NCI-H82 (cell line): ENCODE results near the gene NCR2.

Experiments
- DNase-seq: peaks from one replicate; lab custom pipeline; 2025; lab: John Stamatoyannopoulos, UW

NCR2 gene

DNA sequence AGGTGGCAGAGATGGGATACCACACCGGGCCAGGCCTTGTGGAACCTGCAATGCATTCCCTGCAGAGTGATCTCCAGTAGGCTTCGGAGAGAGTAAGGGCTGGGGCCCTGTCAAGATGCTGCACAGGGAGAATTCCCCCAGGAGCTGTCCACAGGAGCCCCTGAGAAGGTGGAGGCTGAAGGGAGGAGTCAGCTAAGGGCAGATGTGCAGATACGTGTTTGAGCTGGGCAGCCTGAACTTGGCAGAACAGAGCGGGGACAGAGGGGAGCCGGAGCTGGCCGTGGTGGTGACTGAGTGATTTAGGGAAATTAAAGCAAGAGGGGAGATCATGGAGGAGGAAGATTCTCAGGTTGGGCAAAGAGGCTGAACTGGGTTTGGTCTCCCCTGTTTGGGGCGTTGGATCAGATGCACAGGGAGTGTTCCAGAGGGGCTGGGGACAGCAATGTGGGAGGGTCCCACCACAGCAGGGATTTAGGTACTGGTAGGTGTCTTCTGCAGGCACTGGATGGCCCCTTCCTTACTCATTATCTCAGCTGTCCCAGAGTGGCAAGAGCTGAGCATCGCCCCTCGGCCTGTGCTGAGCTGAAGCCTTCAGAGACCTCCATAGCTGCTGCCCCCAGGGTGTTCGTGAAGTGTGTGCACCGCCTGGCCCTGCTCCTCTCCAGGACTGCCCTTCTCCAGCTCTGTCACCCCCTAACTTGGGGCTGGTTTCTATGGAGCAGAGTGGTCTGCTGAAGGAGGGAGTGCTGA, 3.8 kb upstream of the NCR2 start:
- DNase-seq: no peak

GRCh38 chr6:41332241-41332640, 3.2 kb upstream of the NCR2 start:
- DNase-seq: no peak

DNA sequence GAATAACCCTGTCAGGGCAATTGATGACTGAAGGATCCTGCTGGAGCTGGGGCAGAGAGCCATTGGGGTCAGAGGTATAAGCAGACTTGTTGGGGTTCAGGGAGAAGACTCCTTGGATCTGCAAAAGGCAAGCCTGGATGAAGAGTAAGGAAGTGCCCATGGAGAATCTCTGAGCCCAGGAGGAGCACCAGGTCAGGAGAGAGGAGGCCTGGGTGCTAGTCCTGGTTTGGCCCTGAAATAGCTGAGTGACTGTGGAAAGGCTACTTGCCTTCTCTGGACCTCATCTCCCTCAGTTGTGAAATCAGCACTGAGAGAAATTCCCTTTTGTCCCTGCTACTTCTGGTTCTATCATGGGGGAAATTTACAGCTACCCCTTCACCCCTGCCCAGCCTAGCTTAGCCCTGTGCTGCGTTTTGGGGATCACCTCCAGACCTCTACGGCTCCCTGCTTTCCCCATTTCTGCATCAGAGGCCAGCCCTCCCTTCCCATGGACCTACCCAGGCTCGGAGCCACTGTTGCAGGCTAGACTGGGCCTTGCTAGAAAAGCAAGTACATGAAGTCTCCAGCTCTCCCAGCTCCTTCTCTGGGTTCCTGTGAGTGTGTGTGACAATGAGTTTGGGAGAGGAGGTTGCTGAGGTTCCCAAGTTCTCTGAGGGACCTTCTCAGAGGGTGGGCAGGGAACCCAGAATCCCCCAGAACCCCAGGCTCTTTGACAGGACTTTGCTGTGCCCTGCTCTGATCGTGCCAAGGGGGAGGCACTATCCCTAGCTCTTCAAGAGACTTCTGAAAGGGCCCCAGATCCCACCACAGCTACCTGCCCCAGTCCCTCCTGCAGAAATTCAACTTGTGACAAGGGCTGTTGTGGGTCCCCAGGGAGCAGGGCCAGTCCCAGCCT, 2.3 kb upstream of the NCR2 start:
- no peak for DNase-seq

DNA sequence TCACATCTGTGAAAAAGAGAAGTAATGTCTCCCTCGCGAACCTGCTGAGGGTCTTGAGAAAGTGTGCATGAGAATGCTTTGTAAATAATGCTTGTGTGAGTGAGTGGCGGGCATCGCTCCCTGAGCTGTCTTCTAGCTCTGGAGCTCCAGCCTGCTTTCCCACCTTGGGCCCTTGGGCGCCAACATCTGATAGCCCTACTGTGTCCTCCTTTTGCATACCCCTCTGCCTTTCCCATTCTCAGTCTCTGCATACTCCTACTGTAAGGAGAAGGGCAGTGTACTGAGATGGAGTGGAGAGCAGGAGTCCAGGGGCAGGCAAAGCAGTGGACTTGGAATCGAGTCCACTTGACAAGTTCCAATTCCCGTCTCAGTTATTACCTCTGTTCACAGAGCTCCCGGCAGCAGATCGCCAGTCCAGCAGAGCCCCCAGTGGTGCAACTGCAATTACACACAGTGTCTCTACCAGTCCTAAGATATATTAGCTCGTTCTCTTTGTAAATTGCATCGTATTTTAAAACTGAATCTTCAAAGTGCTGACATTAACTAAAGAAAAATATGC, 847 bp upstream of the NCR2 start:
- no peak for DNase-seq

DNA sequence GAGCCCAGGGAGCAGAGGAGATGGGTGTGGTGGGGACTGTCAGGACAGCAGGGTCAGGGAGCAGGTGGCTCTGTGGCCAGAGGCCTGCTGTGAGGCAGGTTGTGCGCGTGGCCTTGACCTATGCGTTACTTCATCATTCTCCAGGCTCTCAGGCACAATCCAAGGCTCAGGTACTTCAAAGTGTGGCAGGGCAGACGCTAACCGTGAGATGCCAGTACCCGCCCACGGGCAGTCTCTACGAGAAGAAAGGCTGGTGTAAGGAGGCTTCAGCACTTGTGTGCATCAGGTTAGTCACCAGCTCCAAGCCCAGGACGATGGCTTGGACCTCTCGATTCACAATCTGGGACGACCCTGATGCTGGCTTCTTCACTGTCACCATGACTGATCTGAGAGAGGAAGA, 535 bp downstream of the NCR2 start:
- DNase-seq: no peak

- no peak for DNase-seq
These were observed 1.4 kb downstream of the NCR2 start for GRCh38 chr6:41336824-41337223.

DNA sequence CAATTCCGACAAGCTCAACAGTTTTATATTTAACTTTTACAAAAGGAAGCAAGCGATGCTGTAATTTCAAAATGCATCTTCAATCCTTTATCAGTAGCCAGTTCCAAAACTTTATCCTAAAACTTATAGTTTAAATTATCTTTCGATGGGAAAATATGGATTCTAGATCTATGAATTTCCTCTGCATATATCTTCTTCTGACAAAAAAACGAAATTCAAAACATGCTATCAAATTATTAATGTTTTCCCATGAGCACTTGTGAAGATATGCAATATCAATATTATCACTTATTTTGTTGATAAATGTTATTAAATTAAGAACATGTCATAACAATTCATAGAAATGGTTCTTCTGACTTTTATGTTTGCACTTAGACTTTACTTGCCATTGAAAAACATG, 2.3 kb downstream of the NCR2 start:
- DNase-seq: no peak

DNA sequence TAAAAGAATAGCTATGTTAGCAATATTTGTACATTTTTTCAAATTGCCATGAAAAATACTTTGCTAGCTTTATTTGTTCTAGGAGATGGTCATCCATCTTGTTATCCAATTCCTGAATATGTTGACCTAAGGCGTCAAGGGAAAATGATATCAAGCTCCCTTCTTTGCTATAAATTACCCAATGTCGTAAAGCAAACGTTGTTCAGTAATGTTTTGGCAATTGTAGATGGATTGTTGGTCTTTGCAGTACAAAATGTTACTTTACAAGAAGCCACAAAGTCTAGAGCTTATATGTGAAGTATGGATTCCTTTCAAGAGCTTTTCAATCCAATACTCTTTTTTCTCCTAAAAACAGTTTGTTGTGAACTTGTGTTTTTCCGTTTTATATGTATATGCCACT, 3.3 kb downstream of the NCR2 start:
- no peak for DNase-seq

DNA sequence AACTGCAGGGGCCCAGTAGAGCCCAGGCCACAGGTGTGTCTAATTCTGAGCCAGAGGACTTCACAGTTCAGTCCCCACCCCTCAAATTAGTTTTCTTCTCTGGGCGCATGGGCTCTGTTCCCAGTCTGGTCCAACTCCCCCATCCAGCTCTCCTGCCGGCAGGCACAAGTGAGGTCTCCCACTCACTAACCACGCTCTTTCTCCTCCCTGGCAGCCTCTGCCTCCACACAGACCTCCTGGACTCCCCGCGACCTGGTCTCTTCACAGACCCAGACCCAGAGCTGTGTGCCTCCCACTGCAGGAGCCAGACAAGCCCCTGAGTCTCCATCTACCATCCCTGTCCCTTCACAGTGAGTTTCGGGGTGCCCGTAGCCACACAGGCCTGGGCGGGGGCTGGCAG, 6.2 kb downstream of the NCR2 start:
- no peak for DNase-seq

- DNase-seq: no peak
These were observed 6.8 kb downstream of the NCR2 start for GRCh38 chr6:41342241-41342640.

GRCh38 chr6:41343641-41344187, 8.3 kb downstream of the NCR2 start:
- DNase-seq: no peak

- no peak for DNase-seq
These were observed 9.5 kb downstream of the NCR2 start for GRCh38 chr6:41344876-41345275.

DNA sequence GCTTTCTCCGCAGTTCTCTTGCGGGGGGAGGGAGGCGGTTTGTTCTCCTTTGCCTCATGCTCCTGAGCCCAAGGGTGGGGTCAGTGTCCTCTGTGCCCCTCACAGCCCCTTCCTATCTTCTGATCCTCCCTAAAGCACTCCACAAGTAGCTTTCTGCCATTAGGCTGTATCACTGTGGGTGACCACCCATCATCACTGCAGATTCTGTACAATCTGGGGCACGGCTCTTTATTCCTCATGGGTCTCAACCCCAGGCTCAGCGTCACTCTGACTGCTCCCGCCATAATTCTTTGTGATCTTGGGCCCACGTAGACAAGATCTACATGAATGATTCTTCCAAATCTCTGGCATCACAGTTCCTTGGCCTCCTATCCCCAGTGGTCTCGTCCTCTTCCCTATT, 10.5 kb downstream of the NCR2 start:
- no peak for DNase-seq

GRCh38 chr6:41346441-41346840, 11.0 kb downstream of the NCR2 start:
- DNase-seq: no peak

GRCh38 chr6:41347378-41348050, 12.1 kb downstream of the NCR2 start:
- DNase-seq: no peak

GRCh38 chr6:41348934-41349333, 13.5 kb downstream of the NCR2 start:
- DNase-seq: no peak

GRCh38 chr6:41352396-41352795, 17.0 kb downstream of the NCR2 start:
- DNase-seq: no peak

GRCh38 chr6:41352907-41353306, 17.5 kb downstream of the NCR2 start:
- DNase-seq: no peak

GRCh38 chr6:41353333-41353732, 17.9 kb downstream of the NCR2 start:
- DNase-seq: no peak

DNA sequence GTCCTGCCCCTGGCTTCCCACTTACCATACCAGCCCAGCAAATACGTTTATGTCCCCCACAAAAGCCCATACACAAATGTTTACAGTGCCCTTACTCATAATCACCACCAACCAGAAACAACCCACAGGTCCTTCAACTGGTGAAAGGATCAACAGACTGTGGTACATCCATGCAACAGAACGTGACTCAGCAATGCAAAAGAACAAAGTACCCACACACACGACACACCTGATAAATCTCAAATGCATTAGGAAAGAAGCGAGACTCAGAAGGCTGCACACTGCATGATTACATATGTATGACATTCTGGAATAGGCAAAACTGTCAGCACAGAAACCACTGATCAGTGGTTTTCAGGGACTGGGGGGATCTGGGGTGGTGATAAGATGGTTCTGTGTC, 20.5 kb downstream of the NCR2 start:
- no peak for DNase-seq

- no peak for DNase-seq
These were observed 21.4 kb downstream of the NCR2 start for GRCh38 chr6:41356825-41357224.

GRCh38 chr6:41358503-41358902, 23.1 kb downstream of the NCR2 start:
- DNase-seq: no peak
